Pons (tissue), 1 donor: ENCODE data around the gene COQ8B.

Experiments
- DNase-seq: peaks from one replicate; pipeline ENCODE4 v3.0.0-alpha.2; 2016; ENCODE audit warnings: low spot score

Gene COQ8B

DNA sequence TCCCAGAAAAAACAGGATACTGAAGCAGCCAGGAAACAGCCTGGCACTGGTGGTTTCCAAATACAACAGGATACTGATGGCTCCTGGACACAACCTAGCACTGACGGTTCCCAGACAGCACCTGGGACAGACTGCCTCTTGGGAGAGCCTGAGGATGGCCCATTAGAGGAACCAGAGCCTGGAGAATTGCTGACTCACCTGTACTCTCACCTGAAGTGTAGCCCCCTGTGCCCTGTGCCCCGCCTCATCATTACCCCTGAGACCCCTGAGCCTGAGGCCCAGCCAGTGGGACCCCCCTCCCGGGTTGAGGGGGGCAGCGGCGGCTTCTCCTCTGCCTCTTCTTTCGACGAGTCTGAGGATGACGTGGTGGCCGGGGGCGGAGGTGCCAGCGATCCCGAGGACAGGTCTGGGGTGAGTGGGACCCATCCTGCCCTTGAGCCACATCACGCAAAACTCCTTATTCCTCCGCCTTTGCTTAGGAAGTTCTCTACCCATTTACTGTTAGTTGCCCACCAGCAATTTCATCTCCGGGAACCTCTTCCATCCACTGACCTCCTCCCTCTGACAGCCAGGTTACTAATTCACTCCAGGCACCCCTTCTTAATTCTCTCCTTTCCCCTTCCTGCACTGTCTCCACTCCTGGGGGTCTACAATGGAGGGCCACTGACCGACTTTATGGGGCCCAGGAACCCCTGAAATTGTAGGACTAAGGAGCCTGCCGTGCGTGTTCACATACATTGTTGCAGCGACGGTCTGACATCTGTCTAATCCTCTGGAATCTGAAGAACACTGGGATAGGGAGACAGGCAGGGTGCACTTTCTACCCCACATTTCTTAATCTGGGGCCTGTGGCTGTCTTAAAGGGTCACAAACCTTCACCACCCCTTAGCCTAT lies 1.4 kb upstream of the COQ8B start:
- no peak for DNase-seq

DNA sequence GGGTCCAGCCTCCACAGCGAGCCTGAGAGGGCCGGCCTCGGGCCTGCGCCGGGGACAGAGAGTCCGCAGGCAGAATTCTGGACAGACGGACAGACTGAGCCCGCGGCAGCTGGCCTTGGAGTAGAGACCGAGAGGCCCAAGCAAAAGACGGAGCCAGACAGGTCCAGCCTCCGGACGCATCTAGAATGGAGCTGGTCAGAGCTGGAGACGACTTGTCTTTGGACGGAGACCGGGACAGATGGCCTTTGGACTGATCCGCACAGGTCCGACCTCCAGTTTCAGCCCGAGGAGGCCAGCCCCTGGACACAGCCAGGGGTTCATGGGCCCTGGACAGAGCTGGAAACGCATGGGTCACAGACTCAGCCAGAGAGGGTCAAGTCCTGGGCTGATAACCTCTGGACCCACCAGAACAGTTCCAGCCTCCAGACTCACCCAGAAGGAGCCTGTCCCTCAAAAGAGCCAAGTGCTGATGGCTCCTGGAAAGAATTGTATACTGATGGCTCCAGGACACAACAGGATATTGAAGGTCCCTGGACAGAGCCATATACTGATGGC lies 716 bp upstream of the COQ8B start:
- DNase-seq, result no peak

- no peak for DNase-seq
These were observed 630 bp downstream of the COQ8B start for GRCh38 chr19:40716031-40716481.

GRCh38 chr19:40714441-40715299 lies 2.0 kb downstream of the COQ8B start:
- DNase-seq, result peak; percentile 96

- no peak for DNase-seq
These were observed 2.7 kb downstream of the COQ8B start for GRCh38 chr19:40713939-40714338.

DNA sequence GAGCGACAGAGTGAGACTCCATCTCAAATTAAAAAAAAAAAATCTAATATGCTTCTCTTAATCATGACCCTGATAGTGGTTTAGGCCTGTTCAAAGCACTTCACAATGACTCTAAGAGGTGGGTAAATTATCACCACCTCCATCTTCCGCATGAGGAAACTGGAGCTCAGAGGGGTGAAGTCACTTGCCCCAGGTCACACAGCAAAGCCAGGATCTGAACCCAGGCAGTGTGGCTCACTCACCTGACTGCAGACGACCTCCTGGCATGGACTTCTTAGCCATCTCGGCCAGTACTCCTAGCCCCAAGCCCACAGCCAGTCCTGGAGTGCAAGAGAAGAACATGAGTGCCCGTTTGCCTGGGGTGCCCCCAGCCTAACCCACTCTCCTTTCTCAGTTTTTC lies 6.9 kb downstream of the COQ8B start:
- no peak for DNase-seq

DNA sequence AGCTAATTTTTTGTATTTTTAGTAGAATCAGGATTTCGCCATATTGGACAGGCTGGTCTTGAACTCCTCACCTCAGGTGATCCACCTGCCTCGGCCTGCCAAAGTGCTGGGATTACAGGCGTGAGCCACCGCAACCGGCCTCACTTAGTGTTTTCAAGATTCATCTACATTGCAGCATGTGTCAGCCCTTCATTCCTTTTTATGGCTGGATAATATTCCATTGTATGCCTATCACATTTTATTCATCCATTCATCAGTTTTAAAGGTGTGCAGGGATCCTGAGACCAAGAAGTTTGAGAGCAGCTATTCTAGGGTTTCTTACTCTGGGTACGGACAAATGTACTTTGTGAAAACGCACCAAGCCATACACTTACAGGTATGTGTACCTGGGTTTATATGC lies 9.1 kb downstream of the COQ8B start:
- no peak for DNase-seq

DNA sequence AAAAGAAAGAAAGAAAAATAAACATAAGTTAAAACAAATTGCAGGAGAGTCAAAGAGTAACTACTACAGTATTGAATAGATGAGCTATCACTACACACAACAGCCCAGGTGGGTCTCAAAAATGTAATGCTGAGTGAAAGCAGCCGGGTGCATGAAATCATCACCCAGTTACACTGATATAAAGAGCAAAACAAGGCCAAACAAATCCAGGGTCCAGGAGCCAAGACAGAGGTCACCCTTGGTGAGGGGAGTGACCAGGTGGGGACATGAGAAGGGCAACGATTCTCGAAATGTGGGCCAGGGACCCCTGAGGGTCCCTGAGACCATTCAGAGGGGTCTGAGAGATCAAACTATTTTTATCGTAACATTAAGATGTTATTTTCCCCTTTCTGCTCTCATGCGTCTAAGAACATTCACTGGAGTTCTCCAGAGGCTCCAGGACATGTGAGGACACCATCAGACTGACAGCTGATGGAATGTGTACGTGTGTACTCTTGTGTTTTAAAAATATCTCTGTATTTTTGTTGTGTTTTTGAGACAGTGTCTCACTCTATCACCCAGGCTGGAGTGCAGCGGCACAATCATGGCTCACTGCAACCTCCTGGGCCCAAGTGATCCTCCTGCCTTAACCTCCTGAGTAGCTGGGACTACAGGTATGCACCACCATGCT lies 10.6 kb downstream of the COQ8B start:
- no peak for DNase-seq

GRCh38 chr19:40705362-40705651 lies 11.4 kb downstream of the COQ8B start:
- DNase-seq, result no peak

GRCh38 chr19:40704491-40705361 lies 12.0 kb downstream of the COQ8B start:
- no peak for DNase-seq

- no peak for DNase-seq
These were observed 13.5 kb downstream of the COQ8B start for GRCh38 chr19:40703029-40703755.

DNA sequence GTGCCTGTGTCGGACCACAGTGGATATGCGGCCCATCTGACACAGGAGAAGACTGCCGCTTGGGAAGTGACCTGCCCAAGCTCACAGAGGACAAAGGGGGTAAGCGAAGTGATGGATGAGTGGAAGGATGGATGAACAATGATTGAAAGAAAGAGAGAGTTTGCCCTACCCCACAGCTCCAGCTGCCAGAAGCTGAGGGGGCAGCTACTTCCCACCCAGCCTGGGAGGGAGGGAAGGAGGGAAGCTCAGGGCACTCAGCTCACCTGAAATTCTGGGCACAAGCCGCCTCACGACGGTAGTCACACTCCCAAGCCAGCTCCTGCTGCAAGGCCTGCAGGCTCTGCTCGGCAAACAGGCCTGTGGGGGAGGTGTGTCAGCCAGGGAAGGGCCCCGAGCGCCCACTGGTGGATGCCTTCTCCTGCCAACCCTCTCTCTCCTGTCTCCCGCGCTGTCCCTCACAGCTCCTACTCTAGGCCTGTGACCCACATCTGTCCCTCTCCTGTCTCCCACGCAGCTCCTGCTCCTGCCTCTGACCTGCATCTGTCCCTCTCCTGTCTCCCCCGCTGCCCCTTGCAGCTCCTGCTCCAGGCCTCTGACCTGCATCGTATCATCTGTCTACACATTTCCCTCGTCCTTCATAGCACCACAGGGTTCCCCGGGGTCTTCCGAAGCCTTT lies 14.2 kb downstream of the COQ8B start:
- no peak for DNase-seq

GRCh38 chr19:40701758-40702157 lies 14.9 kb downstream of the COQ8B start:
- no peak for DNase-seq

GRCh38 chr19:40700083-40700482 lies 16.6 kb downstream of the COQ8B start:
- DNase-seq, result no peak

DNA sequence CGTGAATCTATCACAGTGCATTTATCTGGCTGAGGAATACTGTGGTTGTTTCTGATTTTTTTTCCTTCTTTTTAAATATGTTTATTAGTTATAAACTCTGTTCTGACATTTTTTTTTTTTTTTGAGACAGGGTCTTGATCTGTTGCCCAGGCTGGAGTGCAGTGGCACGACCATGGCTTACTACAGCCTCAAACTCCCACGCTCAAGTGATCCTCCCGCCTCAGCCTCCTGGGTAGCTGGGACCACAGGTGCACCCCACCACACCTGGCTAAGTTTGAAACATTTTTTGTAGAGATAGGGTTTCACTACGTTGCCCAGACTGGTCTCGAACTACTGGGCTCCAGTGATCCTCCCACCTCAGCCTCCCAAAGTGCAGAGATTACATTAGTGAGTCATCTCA lies 19.7 kb downstream of the COQ8B start:
- no peak for DNase-seq

- no peak for DNase-seq
These were observed 20.8 kb downstream of the COQ8B start for GRCh38 chr19:40695881-40696280.

GRCh38 chr19:40693896-40694295 lies 22.8 kb downstream of the COQ8B start:
- no peak for DNase-seq

GRCh38 chr19:40693150-40693788 lies 23.4 kb downstream of the COQ8B start:
- DNase-seq, result no peak

DNA sequence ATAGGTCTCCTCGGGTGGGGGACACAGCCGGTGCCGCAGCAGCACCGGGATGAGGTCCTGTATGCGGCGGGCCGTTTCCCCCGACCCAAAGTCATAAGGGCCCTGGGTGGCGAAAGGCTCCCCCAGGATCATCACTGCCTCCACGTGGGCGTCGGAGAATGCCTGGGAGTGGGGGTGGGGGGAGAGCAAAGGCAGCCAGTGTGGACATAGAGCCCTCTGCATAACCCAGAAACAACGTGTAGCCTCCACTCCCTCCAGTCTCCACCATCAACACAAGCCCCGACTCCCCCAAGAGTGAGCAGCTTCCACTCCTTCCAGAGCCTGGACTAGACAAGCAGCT lies 24.5 kb downstream of the COQ8B start:
- no peak for DNase-seq
